ENCODE results near the gene ZYG11A.

ZYG11A gene

DNA sequence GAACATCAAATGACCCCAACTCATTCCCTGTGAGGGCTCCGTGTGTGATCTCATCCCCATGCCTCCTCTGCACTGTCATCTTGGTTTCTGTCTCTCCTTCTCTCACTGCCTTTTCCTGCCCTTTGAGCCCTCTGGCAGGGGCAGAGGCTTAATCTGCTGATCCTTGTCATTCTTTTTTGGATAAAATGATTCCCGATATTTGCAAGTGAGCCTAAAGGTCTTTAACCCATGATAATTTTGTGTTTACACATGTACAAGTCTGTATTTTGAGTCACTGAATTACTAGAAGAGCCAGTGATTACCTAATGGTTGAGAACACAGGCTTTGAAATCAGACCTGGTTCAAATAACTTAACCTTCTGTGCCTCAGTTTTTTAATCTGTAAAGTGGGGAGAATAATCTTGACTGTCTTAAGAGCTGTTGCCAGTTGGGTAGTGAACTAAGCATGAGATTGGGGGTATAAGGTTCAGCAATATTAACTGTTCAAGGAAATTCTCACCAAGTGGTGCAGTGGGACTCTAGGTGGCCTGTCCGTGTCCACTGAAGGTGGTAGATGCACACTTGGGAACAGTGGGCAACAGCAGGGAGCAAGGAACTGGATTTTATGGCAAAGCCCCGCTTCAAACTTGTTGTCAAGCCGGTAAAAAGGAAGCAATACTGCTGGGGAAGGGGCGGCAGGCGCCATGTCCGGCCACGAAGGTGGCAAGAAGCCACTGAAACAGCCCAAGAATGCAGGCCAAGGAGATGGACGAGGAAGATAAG lies 77.3 kb downstream of the ZYG11A start:
- DNase-seq (ENCODE audit: low spot score): no peak
- TF ChIP-seq, protein P1, sequence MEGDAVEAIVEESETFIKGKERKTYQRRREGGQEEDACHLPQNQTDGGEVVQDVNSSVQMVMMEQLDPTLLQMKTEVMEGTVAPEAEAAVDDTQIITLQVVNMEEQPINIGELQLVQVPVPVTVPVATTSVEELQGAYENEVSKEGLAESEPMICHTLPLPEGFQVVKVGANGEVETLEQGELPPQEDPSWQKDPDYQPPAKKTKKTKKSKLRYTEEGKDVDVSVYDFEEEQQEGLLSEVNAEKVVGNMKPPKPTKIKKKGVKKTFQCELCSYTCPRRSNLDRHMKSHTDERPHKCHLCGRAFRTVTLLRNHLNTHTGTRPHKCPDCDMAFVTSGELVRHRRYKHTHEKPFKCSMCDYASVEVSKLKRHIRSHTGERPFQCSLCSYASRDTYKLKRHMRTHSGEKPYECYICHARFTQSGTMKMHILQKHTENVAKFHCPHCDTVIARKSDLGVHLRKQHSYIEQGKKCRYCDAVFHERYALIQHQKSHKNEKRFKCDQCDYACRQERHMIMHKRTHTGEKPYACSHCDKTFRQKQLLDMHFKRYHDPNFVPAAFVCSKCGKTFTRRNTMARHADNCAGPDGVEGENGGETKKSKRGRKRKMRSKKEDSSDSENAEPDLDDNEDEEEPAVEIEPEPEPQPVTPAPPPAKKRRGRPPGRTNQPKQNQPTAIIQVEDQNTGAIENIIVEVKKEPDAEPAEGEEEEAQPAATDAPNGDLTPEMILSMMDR (conservative IDR thresholded peaks at IDR 0.05; ENCODE audit: low read depth): no peak
- POLR2A ChIA-PET (ENCODE audit: low non-redundant PET): interaction anchor here (0.7 kb wide), 1 partner anchor 507 kb away, joined by 3 read pairs; no protein-coding TSS in a partner anchor
- H3K27ac ChIP-seq: no peak overlapping the region
- CTCF ChIA-PET: no interaction called here

DNA sequence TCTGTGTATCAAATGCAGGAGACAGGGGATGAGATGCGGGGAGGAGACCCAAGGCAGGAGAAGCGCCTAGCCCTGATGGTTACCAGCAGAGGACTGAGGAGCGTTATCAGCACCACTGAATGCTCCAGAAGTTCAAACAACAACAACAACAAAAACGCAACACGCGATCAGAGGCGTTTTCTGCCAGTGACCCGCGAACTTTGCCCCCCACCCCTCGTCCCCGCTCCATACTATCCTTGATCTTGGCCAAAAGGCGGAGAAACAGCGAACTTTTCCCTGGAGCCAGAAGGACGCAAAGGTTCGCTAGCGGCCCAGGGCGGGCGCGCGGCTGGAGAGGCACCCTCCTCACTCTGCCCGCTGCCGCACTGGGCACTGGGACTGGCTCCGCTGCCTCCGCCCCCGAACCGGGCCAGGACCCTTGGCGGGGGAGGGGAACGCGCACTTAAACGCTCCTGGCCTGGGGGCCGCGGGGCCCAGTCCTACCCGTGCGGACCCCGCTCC lies 78.3 kb downstream of the ZYG11A start:
- CTCF ChIA-PET: interaction anchor here (0.6 to 1.6 kb wide), 5 partner anchors 16 to 220 kb away, joined by 3 to 9 read pairs (median 3); no protein-coding TSS in a partner anchor
- H3K27ac ChIP-seq: peak overlapping the region; percentile 60
- POLR2A ChIA-PET (ENCODE audit: low non-redundant PET): no interaction called here
- DNase-seq (ENCODE audit: low spot score): peak; percentile 34
- TF ChIP-seq, protein P1 (conservative IDR thresholded peaks at IDR 0.05; ENCODE audit: low read depth): no peak

- H3K27ac ChIP-seq: no peak overlapping the region
- ChIA-PET POLR2A (ENCODE audit: low non-redundant PET) (no interaction called here), CTCF (no interaction called here)
- TF ChIP-seq, protein P1 (conservative IDR thresholded peaks at IDR 0.05; ENCODE audit: low read depth): no peak
- no peak for DNase-seq (ENCODE audit: low spot score)
Measured at GRCh38 chr1:52925571-52926005, 83.0 kb downstream of the ZYG11A start.

DNA sequence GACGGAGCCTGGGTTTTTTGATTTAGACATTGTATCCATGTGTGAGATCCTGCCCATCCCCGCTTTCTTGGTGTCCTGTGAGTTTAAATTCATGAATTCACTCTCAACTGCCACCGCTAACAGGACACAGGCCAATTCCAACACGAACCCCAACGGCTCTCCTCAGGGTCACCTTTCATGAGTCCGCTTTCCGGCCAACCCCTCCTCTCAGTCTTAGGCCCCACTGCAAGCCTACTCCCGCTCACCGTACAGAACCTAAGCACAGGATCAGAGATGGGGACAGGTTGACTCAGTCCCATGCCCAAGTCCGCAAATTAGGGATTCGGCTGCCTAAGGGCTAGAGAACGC lies 84.3 kb downstream of the ZYG11A start:
- peak overlapping the region; percentile 67 for H3K27ac ChIP-seq
- TF ChIP-seq, protein P1 (conservative IDR thresholded peaks at IDR 0.05; ENCODE audit: low read depth): no peak
- no peak for DNase-seq (ENCODE audit: low spot score)
- ChIA-PET CTCF (interaction anchor here (0.6 kb wide), 1 partner anchor 155 kb away, joined by 8 read pairs; no protein-coding TSS in a partner anchor), POLR2A (ENCODE audit: low non-redundant PET) (interaction anchor here (0.6 kb wide), 2 partner anchors 34 to 87 kb away, joined by 3 to 6 read pairs; no protein-coding TSS in a partner anchor)

- H3K27ac ChIP-seq: peak within 1 kb of the TSS; percentile 67
- ChIA-PET CTCF (interaction anchor here (0.6 kb wide), 1 partner anchor 154 kb away, joined by 8 read pairs; no protein-coding TSS in a partner anchor), POLR2A (ENCODE audit: low non-redundant PET) (interaction anchor here (0.5 to 0.6 kb wide), 2 partner anchors 87 to 527 kb away, joined by 3 to 6 read pairs; no protein-coding TSS in a partner anchor)
- TF ChIP-seq, protein P1 (conservative IDR thresholded peaks at IDR 0.05; ENCODE audit: low read depth): no peak
- DNase-seq (ENCODE audit: low spot score): peak; percentile 77
Measured at GRCh38 chr1:52927212-52928014, 84.9 kb downstream of the ZYG11A start, which contains the start of gene SCP2. SCP2 (plus strand) TSS chr1:52927276; CDS start chr1:52927397, 121 bp downstream.

GRCh38 chr1:52928015-52928404 lies 85.5 kb downstream of the ZYG11A start:
- no peak for DNase-seq (ENCODE audit: low spot score)
- peak overlapping the region; percentile 67 for H3K27ac ChIP-seq
- POLR2A ChIA-PET (ENCODE audit: low non-redundant PET): interaction anchor here (0.5 kb wide), 1 partner anchor 528 kb away, joined by 3 read pairs; no protein-coding TSS in a partner anchor
- CTCF ChIA-PET: no interaction called here
- TF ChIP-seq, protein P1 (conservative IDR thresholded peaks at IDR 0.05; ENCODE audit: low read depth): no peak

Data from RWPE1 (cell line).